Natural killer cell (primary cell): Measurements from ENCODE around the gene SKAP1. TPM values are rescaled to one million over a fixed set of nuclear protein-coding genes. Genes with fewer than 3 reads are reported as not detected.

Experiments
- ATAC-seq, 3 donors: fragments of 150-1000 bp in 2 of 3; fragments of 200-7000 bp in 1 of 3; cut with Tn5 transposase; 1 replicate in 1 of 3; 2 replicates in 2 of 3; pipeline ENCODE4 v1.10.0; 2021; ENCODE audit warnings: mild to moderate bottlenecking in 2 of 3, moderate library complexity in 2 of 3
- DNase-seq, 2 donors: peaks; one replicate each; pipeline versions ENCODE4 v3.0.0 to v3.0.0-alpha.2; 2013 to 2021; ENCODE audit warnings: mixed read lengths in 1 of 2
- H3K27ac ChIP-seq: one replicate; pipeline ENCODE4 v1.5.1; 2013; ENCODE audit warnings: mild to moderate bottlenecking, low read length
- H3K27me3 ChIP-seq: one replicate; pipeline ENCODE4 v1.6.1; 2013; ENCODE audit warnings: low read length; ENCODE audit not compliant: control insufficient read depth, insufficient read depth
- H3K36me3 ChIP-seq: one replicate; pipeline ENCODE4 v1.6.1; 2013; ENCODE audit warnings: low read length; ENCODE audit not compliant: control insufficient read depth, insufficient read depth
- H3K4me1 ChIP-seq: one replicate; pipeline ENCODE4 v1.6.1; 2013; ENCODE audit warnings: low read length; ENCODE audit not compliant: control insufficient read depth, insufficient read depth
- H3K4me3 ChIP-seq: one replicate; pipeline ENCODE4 v1.5.1; 2013; ENCODE audit warnings: low read length
- H3K9me3 ChIP-seq: one replicate; pipeline ENCODE4 v1.6.1; 2013; ENCODE audit warnings: low read length; ENCODE audit not compliant: control insufficient read depth, insufficient read depth
- H3K27ac Mint-ChIP-seq, 2 donors: one replicate each; pipeline ENCODE4 v1.8.0; 2022; ENCODE audit warnings: mild to moderate bottlenecking in 2 of 2, mixed read lengths in 2 of 2, moderate library complexity in 1 of 2
- H3K27me3 Mint-ChIP-seq, 2 donors: one replicate each; pipeline ENCODE4 v1.8.0; 2022; ENCODE audit warnings: low read depth in 2 of 2, mixed read lengths in 2 of 2
- H3K36me3 Mint-ChIP-seq: one replicate; pipeline ENCODE4 v1.8.0; 2022; ENCODE audit warnings: mixed read lengths
- H3K4me1 Mint-ChIP-seq, 2 donors: one replicate each; pipeline ENCODE4 v1.8.0; 2022; ENCODE audit warnings: mixed read lengths in 2 of 2
- H3K4me3 Mint-ChIP-seq: one replicate; pipeline ENCODE4 v1.8.0; 2022; ENCODE audit warnings: mild to moderate bottlenecking, moderate library complexity, mixed read lengths
- H3K9me3 Mint-ChIP-seq, 2 donors: one replicate each; pipeline ENCODE4 v1.8.0; 2022; ENCODE audit warnings: mixed read lengths in 2 of 2
- WGBS: methylation state at CpG from one replicate; pipeline ENCODE4 v1.1.7; 2013; ENCODE audit warnings: missing lambda C conversion rate; ENCODE audit not compliant: insufficient coverage; 5-methylcytosine and 5-hydroxymethylcytosine counted together
- intact Hi-C: fragments of 100-400 bp; cut with micrococcal nuclease; formaldehyde crosslinking; loops from one replicate; pipeline ENCODE4 v1.14.2; 2022
- total RNA-seq, 4 donors: library from RNA; stranded (reverse); fragments of 120-200 nt in 1 of 4; gene quantifications; one replicate each; pipeline versions ENCODE4 v1.2.3 to v1.2.4, GENCODE V29; 2013 to 2022
- TF ChIP-seq, protein P1 (sequence below): fragments of 200-600 bp; IDR thresholded peaks from one replicate; pipeline ENCODE4 v1.8.0; 2022; ENCODE audit warnings: antibody characterized with exemption

SKAP1 gene
- total RNA-seq, 3 donors from 2014 or later (not counting 1 experiment from before 2014, with no cell fraction given) = 168 to 227 (median 190) TPM

- H3K36me3 Mint-ChIP-seq = no peaks in the 10 kb centered on the region
- H3K27me3 Mint-ChIP-seq = no peaks in the 10 kb centered on the region
- peak overlapping the region; percentile 87 to 91 for H3K27ac Mint-ChIP-seq
- H3K9me3 Mint-ChIP-seq = no peaks in the 10 kb centered on the region
- Histone ChIP-seq H3K4me3 (no peak overlapping the region), H3K9me3 (no peaks in the 10 kb centered on the region), H3K4me1 (peaks cover 52% of the 10 kb centered on the region), H3K36me3 (no peaks in the 10 kb centered on the region), H3K27ac (no peak overlapping the region), H3K27me3 (no peaks in the 10 kb centered on the region)
- intact Hi-C loops = loop anchor here (1.0 kb wide), 3 partner anchors 16 to 105 kb away; no protein-coding TSS in a partner anchor
- ATAC-seq (peak; percentile 88 to 90 (median 90)), DNase-seq (peak; percentile 67 to 93)
- peaks cover 49 to 50% of the 10 kb centered on the region in 2 donors for H3K4me1 Mint-ChIP-seq
- TF ChIP-seq, protein P1, sequence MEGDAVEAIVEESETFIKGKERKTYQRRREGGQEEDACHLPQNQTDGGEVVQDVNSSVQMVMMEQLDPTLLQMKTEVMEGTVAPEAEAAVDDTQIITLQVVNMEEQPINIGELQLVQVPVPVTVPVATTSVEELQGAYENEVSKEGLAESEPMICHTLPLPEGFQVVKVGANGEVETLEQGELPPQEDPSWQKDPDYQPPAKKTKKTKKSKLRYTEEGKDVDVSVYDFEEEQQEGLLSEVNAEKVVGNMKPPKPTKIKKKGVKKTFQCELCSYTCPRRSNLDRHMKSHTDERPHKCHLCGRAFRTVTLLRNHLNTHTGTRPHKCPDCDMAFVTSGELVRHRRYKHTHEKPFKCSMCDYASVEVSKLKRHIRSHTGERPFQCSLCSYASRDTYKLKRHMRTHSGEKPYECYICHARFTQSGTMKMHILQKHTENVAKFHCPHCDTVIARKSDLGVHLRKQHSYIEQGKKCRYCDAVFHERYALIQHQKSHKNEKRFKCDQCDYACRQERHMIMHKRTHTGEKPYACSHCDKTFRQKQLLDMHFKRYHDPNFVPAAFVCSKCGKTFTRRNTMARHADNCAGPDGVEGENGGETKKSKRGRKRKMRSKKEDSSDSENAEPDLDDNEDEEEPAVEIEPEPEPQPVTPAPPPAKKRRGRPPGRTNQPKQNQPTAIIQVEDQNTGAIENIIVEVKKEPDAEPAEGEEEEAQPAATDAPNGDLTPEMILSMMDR = peak; percentile 98
- 22% methylated on average over 20 of the region's 22 CpGs for WGBS
- peak overlapping the region; percentile 72 for H3K4me3 Mint-ChIP-seq
Observed at GRCh38 chr17:48457080-48457836, 27.2 kb upstream of the SKAP1 start.

- TF ChIP-seq, protein P1 = no peak
- Histone ChIP-seq H3K4me3 (no peak overlapping the region), H3K4me1 (peaks cover 59% of the 10 kb centered on the region), H3K36me3 (no peaks in the 10 kb centered on the region), H3K9me3 (no peaks in the 10 kb centered on the region), H3K27me3 (no peaks in the 10 kb centered on the region), H3K27ac (no peak overlapping the region)
- H3K27ac Mint-ChIP-seq = peak overlapping the region; percentile 87 to 91
- no peaks in the 10 kb centered on the region for H3K9me3 Mint-ChIP-seq
- H3K4me3 Mint-ChIP-seq = peak overlapping the region; percentile 72
- intact Hi-C loops = no loop called here
- no peaks in the 10 kb centered on the region for H3K36me3 Mint-ChIP-seq
- H3K4me1 Mint-ChIP-seq = peaks cover 56% of the 10 kb centered on the region in 2 donors
- WGBS = 50% methylated on average over 5 of the region's 5 CpGs
- ATAC-seq (peak in 2 of 3 donors; percentile 34 to 48), DNase-seq (no peak)
- no peaks in the 10 kb centered on the region for H3K27me3 Mint-ChIP-seq
Observed at GRCh38 chr17:48456589-48456988, 26.6 kb upstream of the SKAP1 start.

- Histone ChIP-seq H3K36me3 (no peaks in the 10 kb centered on the region), H3K27me3 (no peaks in the 10 kb centered on the region), H3K4me3 (no peak overlapping the region), H3K27ac (no peak overlapping the region), H3K4me1 (peaks cover 62% of the 10 kb centered on the region), H3K9me3 (no peaks in the 10 kb centered on the region)
- peak overlapping the region; percentile 87 to 91 for H3K27ac Mint-ChIP-seq
- peak overlapping the region; percentile 25 for H3K4me3 Mint-ChIP-seq
- H3K36me3 Mint-ChIP-seq = no peaks in the 10 kb centered on the region
- no peaks in the 10 kb centered on the region for H3K9me3 Mint-ChIP-seq
- TF ChIP-seq, protein P1 = no peak
- H3K4me1 Mint-ChIP-seq = peaks cover 59 to 62% of the 10 kb centered on the region in 2 donors
- DNase-seq (no peak), ATAC-seq (no peak)
- no peaks in the 10 kb centered on the region for H3K27me3 Mint-ChIP-seq
- intact Hi-C loops = no loop called here
Observed at GRCh38 chr17:48455791-48456190, 25.8 kb upstream of the SKAP1 start.
